IMR-90 (cell line): ENCODE results near the gene BCAS3. TPM values are rescaled to one million over a fixed set of nuclear protein-coding genes. Genes with fewer than 3 reads are reported as not detected.

Experiments used
- ATAC-seq: fragments of 200-7000 bp; cut with Tn5 transposase; 2 replicates; pipeline ENCODE4 v1.9.1; 2020; ENCODE audit warnings: low read depth, mild to moderate bottlenecking, moderate library complexity
- BruUV-seq: library from RNA; stranded (reverse); fragments of 400-500 nt; replicated peaks from 2 replicates; lab custom pipeline; 2021; lab: Mats Ljungman, UMichigan
- CTCF ChIA-PET: fragments of 300-600 bp; formaldehyde crosslinking; extraction: SDS; loops from one replicate; lab custom pipeline; 2021; ENCODE audit warnings: antibody characterized with exemption; lab: Yijun Ruan, JAX
- POLR2A ChIA-PET: fragments of 300-600 bp; sonication (Branson Sonifier 250); formaldehyde crosslinking; loops from one replicate; lab custom pipeline; 2022; ENCODE audit warnings: antibody characterized with exemption; ENCODE audit not compliant: unreplicated experiment; lab: Charles Lee
- DNase-seq: peaks from one replicate; pipeline ENCODE4 v3.0.0; 2013
- H2AFZ ChIP-seq: replicated peaks from 2 replicates; pipeline ENCODE3; 2013; ENCODE audit warnings: low read length, mild to moderate bottlenecking; ENCODE audit not compliant: poor library complexity
- H2AK5ac ChIP-seq: 2 replicates; pipeline ENCODE4 v1.6.1; 2013; ENCODE audit warnings: low read depth, low read length, inconsistent platforms
- H2AK9ac ChIP-seq: replicated peaks from 2 replicates; pipeline ENCODE3; 2013; ENCODE audit warnings: mild to moderate bottlenecking, low read depth, low read length, moderate library complexity; ENCODE audit not compliant: poor library complexity
- H2BK120ac ChIP-seq: 2 replicates; pipeline ENCODE4 v1.6.1; 2013; ENCODE audit warnings: low read depth, low read length, inconsistent platforms
- H2BK15ac ChIP-seq: 3 replicates; pipeline ENCODE4 v1.6.1; 2013; ENCODE audit warnings: low read depth, low read length, inconsistent platforms
- H2BK20ac ChIP-seq: 2 replicates; pipeline ENCODE4 v1.6.1; 2013; ENCODE audit warnings: low read depth, mild to moderate bottlenecking, inconsistent platforms, low read length, moderate library complexity
- H2BK5ac ChIP-seq: 2 replicates; pipeline ENCODE4 v1.6.1; 2013; ENCODE audit warnings: mild to moderate bottlenecking, low read depth, low read length, inconsistent platforms; ENCODE audit not compliant: poor library complexity, severe bottlenecking
- H3K14ac ChIP-seq: replicated peaks from 2 replicates; pipeline ENCODE4 v1.6.1; 2013; ENCODE audit warnings: low read depth, low read length, inconsistent platforms
- H3K18ac ChIP-seq: 2 replicates; pipeline ENCODE4 v1.6.1; 2013; ENCODE audit warnings: low read depth, low read length, control low read depth
- H3K23ac ChIP-seq: 2 replicates; pipeline ENCODE4 v1.6.1; 2013; ENCODE audit warnings: low read depth, low read length, inconsistent platforms
- H3K27ac ChIP-seq: 2 replicates; pipeline ENCODE4 v1.5.1; 2013; ENCODE audit warnings: mild to moderate bottlenecking, control low read depth, low read length; ENCODE audit not compliant: insufficient read depth
- H3K27me3 ChIP-seq: 2 replicates; pipeline ENCODE4 v1.6.1; 2013; ENCODE audit warnings: low read length; ENCODE audit not compliant: control insufficient read depth, insufficient read depth
- H3K36me3 ChIP-seq: 2 replicates; pipeline ENCODE4 v1.6.1; 2013; ENCODE audit warnings: low read length, mixed read lengths; ENCODE audit not compliant: control insufficient read depth, insufficient read depth
- H3K4ac ChIP-seq: 2 replicates; pipeline ENCODE4 v1.6.1; 2013; ENCODE audit warnings: low read depth, low read length, inconsistent platforms
- H3K4me1 ChIP-seq: 2 replicates; pipeline ENCODE4 v1.6.1; 2013; ENCODE audit warnings: low read length, mixed read lengths; ENCODE audit not compliant: control insufficient read depth, insufficient read depth
- H3K4me2 ChIP-seq: 2 replicates; pipeline ENCODE4 v1.6.1; 2013; ENCODE audit warnings: low read depth, mild to moderate bottlenecking, control low read depth, low read length, moderate library complexity
- H3K4me3 ChIP-seq: 2 replicates; pipeline ENCODE4 v1.5.1; 2013; ENCODE audit warnings: low read depth, mild to moderate bottlenecking, control low read depth, low read length, moderate library complexity; ENCODE audit not compliant: insufficient read depth
- H3K56ac ChIP-seq: 2 replicates; pipeline ENCODE4 v1.6.1; 2013; ENCODE audit warnings: low read length, inconsistent platforms; ENCODE audit not compliant: insufficient read depth; ENCODE audit errors: extremely low read depth
- H3K79me1 ChIP-seq, 2 experiments: 2 replicates each; pipeline ENCODE4 v1.6.1; 2013; ENCODE audit warnings: low read length in 2 of 2, inconsistent platforms in 1 of 2, low read depth in 1 of 2
- H3K9ac ChIP-seq: 2 replicates; pipeline ENCODE4 v1.6.1; 2013; ENCODE audit warnings: low read depth, low read length, control low read depth
- H3K9me1 ChIP-seq: 2 replicates; pipeline ENCODE4 v1.6.1; 2013; ENCODE audit warnings: low read length, inconsistent platforms; ENCODE audit not compliant: insufficient read depth
- H3K9me3 ChIP-seq: 2 replicates; pipeline ENCODE4 v1.6.1; 2013; ENCODE audit warnings: low read length; ENCODE audit not compliant: control insufficient read depth, insufficient read depth
- H4K20me1 ChIP-seq: 2 replicates; pipeline ENCODE4 v1.6.1; 2013; ENCODE audit warnings: low read length, inconsistent platforms; ENCODE audit not compliant: insufficient read depth
- H4K5ac ChIP-seq: 2 replicates; pipeline ENCODE4 v1.6.1; 2013; ENCODE audit warnings: mild to moderate bottlenecking, low read depth, low read length, control low read depth
- H4K8ac ChIP-seq, 2 experiments: 2 replicates each; pipeline ENCODE4 v1.6.1; 2013; ENCODE audit warnings: low read depth in 2 of 2, low read length in 2 of 2, control low read depth in 1 of 2, inconsistent platforms in 1 of 2
- H4K91ac ChIP-seq: 2 replicates; pipeline ENCODE4 v1.6.1; 2013; ENCODE audit warnings: low read depth, low read length, inconsistent platforms; ENCODE audit not compliant: insufficient read depth
- BHLHE40 ChIP-seq: fragments of 150-350 bp; IDR thresholded peaks from 2 replicates; pipeline ENCODE4 v1.6.1; 2016; ENCODE audit warnings: mild to moderate bottlenecking, low read depth, low read length
- CEBPB ChIP-seq: IDR thresholded peaks from 2 replicates; pipeline ENCODE4 v1.6.1; 2012; ENCODE audit warnings: low read depth, low read length, improper control_type of control experiment
- CHD1 ChIP-seq: IDR thresholded peaks from 2 replicates; pipeline ENCODE4 v1.6.1; 2012; ENCODE audit warnings: low read depth, low read length, improper control_type of control experiment
- CTCF ChIP-seq: conservative IDR thresholded peaks from 2 replicates; pipeline ENCODE4 v1.5.1; 2012; ENCODE audit warnings: mild to moderate bottlenecking, low read depth, low read length, improper control_type of control experiment
- ELK1 ChIP-seq: fragments of 150-350 bp; IDR thresholded peaks from 2 replicates; pipeline ENCODE4 v1.6.1; 2016; ENCODE audit warnings: low read depth, mild to moderate bottlenecking, low read length, moderate library complexity, borderline replicate concordance
- FOS ChIP-seq: fragments of 150-350 bp; IDR thresholded peaks from 2 replicates; pipeline ENCODE4 v1.6.1; 2016; ENCODE audit warnings: low read depth, low read length
- MAFK ChIP-seq: IDR thresholded peaks from 2 replicates; pipeline ENCODE4 v1.6.1; 2012; ENCODE audit warnings: low read depth, low read length, improper control_type of control experiment
- MAZ ChIP-seq: IDR thresholded peaks from 2 replicates; pipeline ENCODE4 v1.6.1; 2012; ENCODE audit warnings: low read depth, mild to moderate bottlenecking, low read length, improper control_type of control experiment, moderate library complexity, borderline replicate concordance
- MXI1 ChIP-seq: IDR thresholded peaks from 2 replicates; pipeline ENCODE4 v1.6.1; 2012; ENCODE audit warnings: low read depth, mild to moderate bottlenecking, low read length, moderate library complexity, borderline replicate concordance
- NFE2L2 ChIP-seq: fragments of 150-350 bp; IDR thresholded peaks from 2 replicates; pipeline ENCODE4 v1.6.1; 2016; ENCODE audit warnings: low read depth, mild to moderate bottlenecking, low read length
- POLR2A ChIP-seq: IDR thresholded peaks from 2 replicates; pipeline ENCODE4 v1.6.1; 2012; ENCODE audit warnings: mild to moderate bottlenecking, low read depth, low read length
- RAD21 ChIP-seq: IDR thresholded peaks from 2 replicates; pipeline ENCODE4 v1.6.1; 2012; ENCODE audit warnings: low read length, improper control_type of control experiment
- RCOR1 ChIP-seq: IDR thresholded peaks from 2 replicates; pipeline ENCODE4 v1.6.1; 2012; ENCODE audit warnings: mild to moderate bottlenecking, low read length, improper control_type of control experiment; ENCODE audit not compliant: insufficient replicate concordance
- RFX5 ChIP-seq: IDR thresholded peaks from 2 replicates; pipeline ENCODE4 v1.8.0; 2012; ENCODE audit warnings: low read depth, mild to moderate bottlenecking, low read length, moderate library complexity
- SMC3 ChIP-seq: fragments of 150-350 bp; IDR thresholded peaks from 2 replicates; pipeline ENCODE4 v1.6.1; 2016; ENCODE audit warnings: low read depth, mild to moderate bottlenecking, antibody characterized with exemption, low read length, moderate library complexity
- USF2 ChIP-seq: fragments of 150-350 bp; IDR thresholded peaks from 2 replicates; pipeline ENCODE4 v1.6.1; 2017; ENCODE audit warnings: mild to moderate bottlenecking, antibody characterized with exemption, low read length, low read depth
- WGBS, 2 experiments: methylation state at CpG; one replicate each; pipeline versions ENCODE4 v1.1.5 to v1.1.7; 2013; ENCODE audit warnings: missing lambda C conversion rate in 2 of 2; ENCODE audit not compliant: insufficient read length in 1 of 2; ENCODE audit errors: extremely low coverage in 2 of 2; 5-methylcytosine and 5-hydroxymethylcytosine counted together
- dilution Hi-C: fragments of 300-500 bp; cut with HindIII; formaldehyde crosslinking; loops from one replicate; pipeline ENCODE4 v1.14.3; 2018; ENCODE audit warnings: low sequenced_read_pairs; ENCODE audit not compliant: unreplicated experiment
- in situ Hi-C: fragments of 300-500 bp; cut with MboI; formaldehyde crosslinking; loops from 3 replicates; pipeline ENCODE4 v1.14.3; 2019; ENCODE audit warnings: low sequenced_read_pairs, inconsistent platforms, mixed read lengths
- intact Hi-C: fragments of 100-400 bp; cut with micrococcal nuclease; formaldehyde crosslinking; loops from 2 replicates; pipeline ENCODE4 v1.10.0; 2022
- polyA plus RNA-seq, 3 experiments: library from polyadenylated mRNA; depleted of rRNA; stranded (reverse); fragments of >200 nt; gene quantifications; 2 replicates each; pipeline ENCODE4 v1.2.3, GENCODE V29; 2012; ENCODE audit warnings: low replicate concordance in 1 of 3
- total RNA-seq: library from RNA; depleted of rRNA; stranded (reverse); fragments of >200 nt; gene quantifications from 2 replicates; pipeline ENCODE4 v1.2.3, GENCODE V29; 2012

Gene BCAS3
- total and polyA plus RNA-seq, 2 of the 4 experiments (the other 2 are of a cell fraction), result 6.3 to 27.1 TPM

- Histone ChIP-seq H2BK120ac (no peak overlapping the region), H3K23ac (no peak overlapping the region), H3K9ac (no peak overlapping the region), H2BK5ac (no peak overlapping the region), H2AFZ (peak overlapping the region; percentile 33), H2AK5ac (no peak overlapping the region; the same call in 1 of the 2 replicates), H3K4ac (no peak overlapping the region), H3K4me2 (no peak overlapping the region), H4K20me1 (no peaks in the 10 kb centered on the region), H3K27me3 (no peaks in the 10 kb centered on the region), H4K8ac (no peak overlapping the region), H3K27ac (no peak overlapping the region), H4K91ac (no peak overlapping the region), H3K14ac (no peak overlapping the region), H3K9me1 (peaks cover 23% of the 10 kb centered on the region), H3K18ac (no peak overlapping the region), H3K36me3 (no peaks in the 10 kb centered on the region), H2BK15ac (no peak overlapping the region; the same call in 2 of the 3 replicates), H3K9me3 (no peaks in the 10 kb centered on the region), H2AK9ac (peak overlapping the region; percentile 47), H4K5ac (no peak overlapping the region), H3K4me3 (no peak overlapping the region), H3K56ac (no peak overlapping the region), H3K79me1 (peaks cover 4 to 51% of the 10 kb centered on the region in 2 experiments; a peak in 2 of 4 replicates), H3K4me1 (peaks cover 7% of the 10 kb centered on the region), H2BK20ac (no peak overlapping the region)
- BruUV-seq, result no TSS peak
- CTCF ChIA-PET, result no interaction called here
- dilution Hi-C loops (no loop called here), intact Hi-C loops (no loop called here), in situ Hi-C loops (no loop called here)
- no peak for TF ChIP-seq FOS
- TF ChIP-seq RFX5, result no peak
- no peak for TF ChIP-seq CEBPB
- no peak for TF ChIP-seq MAFK
- no peak for TF ChIP-seq RCOR1
- TF ChIP-seq BHLHE40, result no peak
- TF ChIP-seq SMC3, result no peak
- TF ChIP-seq RAD21, result no peak
- no peak for TF ChIP-seq ELK1
- TF ChIP-seq MAZ, result no peak
- TF ChIP-seq USF2, result no peak
- TF ChIP-seq MXI1, result no peak
- no peak for TF ChIP-seq CTCF
- no peak for TF ChIP-seq CHD1
- TF ChIP-seq POLR2A, result no peak
- no peak for TF ChIP-seq NFE2L2
- POLR2A ChIA-PET, result interaction anchor here (0.6 kb wide), 1 partner anchor 171 kb away, joined by 3 read pairs; no protein-coding TSS in a partner anchor
- WGBS, 2 experiments, result 100% methylated on average over 4 of the region's 8 CpGs; no CpG with 5 or more reads in 1 of the 2 experiments
- ATAC-seq (no peak), DNase-seq (no peak)
These were observed 706.7 kb downstream of the BCAS3 start for GRCh38 chr17:61384354-61384691.
